ENCODE data around the gene DNM3.
A peak's percentile ranks its signal among the peaks of the same experiment; 100 is the strongest.
"Not testable (repeated sequence)": the region's sequence is repeated elsewhere in the genome, so short reads cannot be mapped to it uniquely, and the experiment has no call there.

The DNM3 gene

DNA sequence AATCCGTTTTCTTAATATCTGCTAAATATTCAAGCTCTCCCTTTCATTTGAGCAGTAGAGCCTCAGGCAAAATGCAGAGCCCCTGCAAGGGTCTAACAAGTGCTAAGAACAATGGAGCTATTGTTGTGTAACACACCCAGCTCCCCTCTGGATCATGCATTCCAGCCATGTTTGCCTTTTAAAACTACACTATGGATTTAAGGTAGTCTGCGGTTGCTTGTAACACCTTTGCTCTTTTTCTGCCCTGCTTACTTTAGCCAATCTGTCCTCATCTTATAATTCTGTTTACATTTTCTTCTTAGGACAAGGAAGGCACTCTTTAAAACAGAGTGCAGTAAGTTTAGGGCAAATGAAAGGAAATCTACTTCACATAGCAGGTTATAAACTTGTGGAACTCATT lies 519.2 kb downstream of the DNM3 start:
- H3K27me3 ChIP-seq (replicated peaks in 2 of 5; ENCODE audit: control insufficient read depth in 4 of 5, insufficient read depth in 5 of 5, low read length in 4 of 5), result no peaks in the 10 kb centered on the region
- WGBS (ENCODE audit: insufficient coverage), result 87% methylated on average over 2 of the region's 2 CpGs
- peaks cover 0 to under 1% (median 0%) of the 10 kb centered on the region in 5 experiments for H3K9me3 ChIP-seq (ENCODE audit: control extremely low read depth in 1 of 5, control insufficient read depth in 4 of 5, insufficient read depth in 2 of 5, low read depth in 1 of 5, low read length in 4 of 5)
- CTCF ChIA-PET, result interaction anchor here (0.9 to 1.4 kb wide), 3 partner anchors 13 to 38 kb away, joined by 3 read pairs; no protein-coding TSS in a partner anchor
- DNase-seq, result no peak
- H3K4me1 ChIP-seq (ENCODE audit: control extremely low read depth in 1 of 4, control insufficient read depth in 4 of 4, insufficient read depth in 4 of 4, low read length in 3 of 4), result peaks cover 4 to 35% (median 28%) of the 10 kb centered on the region in 4 experiments
- POLR2A ChIA-PET, result no interaction called here
- no peaks in the 10 kb centered on the region for H3K36me3 ChIP-seq (ENCODE audit: control insufficient read depth in 4 of 4, insufficient read depth in 4 of 4, low read length in 3 of 4)
- H3K27ac ChIP-seq (ENCODE audit: insufficient read depth in 1 of 2, low read depth in 1 of 2, low read length in 2 of 2, poor library complexity in 1 of 2, severe bottlenecking in 2 of 2), result no peak overlapping the region
- H3K4me3 ChIP-seq (ENCODE audit: control insufficient read depth in 1 of 7, extremely low read depth in 1 of 7, insufficient read depth in 4 of 7, low read depth in 2 of 7, low read length in 6 of 7), result no peak overlapping the region

- Histone ChIP-seq H3K4me3 (ENCODE audit: control insufficient read depth in 1 of 7, extremely low read depth in 1 of 7, insufficient read depth in 4 of 7, low read depth in 2 of 7, low read length in 6 of 7) (no peak overlapping the region), H3K4me1 (ENCODE audit: control extremely low read depth in 1 of 4, control insufficient read depth in 4 of 4, insufficient read depth in 4 of 4, low read length in 3 of 4) (peaks cover 4 to 35% (median 28%) of the 10 kb centered on the region in 4 experiments), H3K27ac (ENCODE audit: insufficient read depth in 1 of 2, low read depth in 1 of 2, low read length in 2 of 2, poor library complexity in 1 of 2, severe bottlenecking in 2 of 2) (no peak overlapping the region), H3K27me3 (replicated peaks in 2 of 5; ENCODE audit: control insufficient read depth in 4 of 5, insufficient read depth in 5 of 5, low read length in 4 of 5) (no peaks in the 10 kb centered on the region), H3K36me3 (ENCODE audit: control insufficient read depth in 4 of 4, insufficient read depth in 4 of 4, low read length in 3 of 4) (no peaks in the 10 kb centered on the region), H3K9me3 (ENCODE audit: control extremely low read depth in 1 of 5, control insufficient read depth in 4 of 5, insufficient read depth in 2 of 5, low read depth in 1 of 5, low read length in 4 of 5) (peaks cover 0 to 5% (median 3%) of the 10 kb centered on the region in 5 experiments)
- POLR2A ChIA-PET, result no interaction called here
- DNase-seq, result peak in 1 of 3 donors; percentile 24
- CTCF ChIA-PET, result interaction anchor here (0.9 to 1.1 kb wide), 2 partner anchors 13 to 38 kb away, joined by 3 read pairs; no protein-coding TSS in a partner anchor
- WGBS (ENCODE audit: insufficient coverage), result 91% methylated on average over 4 of the region's 6 CpGs
Measured at GRCh38 chr1:172360985-172361384, 519.7 kb downstream of the DNM3 start.

DNA sequence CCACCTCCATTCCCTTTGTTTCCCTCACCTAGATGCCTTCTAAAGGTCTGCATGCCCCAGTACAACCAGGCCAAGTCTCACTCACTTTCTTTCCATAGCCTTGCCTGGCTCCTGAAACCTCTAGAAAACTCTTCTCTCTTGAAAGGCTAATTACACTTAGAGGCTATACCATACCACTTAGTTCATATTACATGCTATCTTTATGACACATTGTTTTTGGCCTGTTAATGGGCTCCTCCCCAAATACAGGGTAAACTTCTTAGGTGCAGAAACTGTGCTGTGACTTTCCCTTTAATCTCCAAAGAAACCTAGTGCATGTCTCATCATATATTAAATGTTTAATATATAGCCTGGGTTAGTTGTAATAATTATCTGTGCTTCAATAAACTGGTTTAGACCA lies 522.6 kb downstream of the DNM3 start:
- Histone ChIP-seq H3K36me3 (ENCODE audit: control insufficient read depth in 4 of 4, insufficient read depth in 4 of 4, low read length in 3 of 4) (no peaks in the 10 kb centered on the region), H3K9me3 (ENCODE audit: control extremely low read depth in 1 of 5, control insufficient read depth in 4 of 5, insufficient read depth in 2 of 5, low read depth in 1 of 5, low read length in 4 of 5) (peaks cover 0 to 21% (median 3%) of the 10 kb centered on the region in 5 experiments), H3K4me1 (ENCODE audit: control extremely low read depth in 1 of 4, control insufficient read depth in 4 of 4, insufficient read depth in 4 of 4, low read length in 3 of 4) (peaks cover 0 to 22% (median 15%) of the 10 kb centered on the region in 4 experiments), H3K27me3 (replicated peaks in 2 of 5; ENCODE audit: control insufficient read depth in 4 of 5, insufficient read depth in 5 of 5, low read length in 4 of 5) (no peaks in the 10 kb centered on the region), H3K27ac (ENCODE audit: insufficient read depth in 1 of 2, low read depth in 1 of 2, low read length in 2 of 2, poor library complexity in 1 of 2, severe bottlenecking in 2 of 2) (no peak overlapping the region), H3K4me3 (ENCODE audit: control insufficient read depth in 1 of 7, extremely low read depth in 1 of 7, insufficient read depth in 4 of 7, low read depth in 2 of 7, low read length in 6 of 7) (no peak overlapping the region)
- POLR2A ChIA-PET, result no interaction called here
- DNase-seq, result no peak
- CTCF ChIA-PET, result no interaction called here

- POLR2A ChIA-PET; H3K27me3 ChIP-seq (replicated peaks in 2 of 5; ENCODE audit: control insufficient read depth in 4 of 5, insufficient read depth in 5 of 5, low read length in 4 of 5); H3K4me1 ChIP-seq (ENCODE audit: control extremely low read depth in 1 of 4, control insufficient read depth in 4 of 4, insufficient read depth in 4 of 4, low read length in 3 of 4); CTCF ChIA-PET; H3K4me3 ChIP-seq (ENCODE audit: control insufficient read depth in 1 of 7, extremely low read depth in 1 of 7, insufficient read depth in 4 of 7, low read depth in 2 of 7, low read length in 6 of 7); H3K36me3 ChIP-seq (ENCODE audit: control insufficient read depth in 4 of 4, insufficient read depth in 4 of 4, low read length in 3 of 4); H3K27ac ChIP-seq (ENCODE audit: insufficient read depth in 1 of 2, low read depth in 1 of 2, low read length in 2 of 2, poor library complexity in 1 of 2, severe bottlenecking in 2 of 2); DNase-seq: not testable (repeated sequence)
- H3K9me3 ChIP-seq (ENCODE audit: control extremely low read depth in 1 of 5, control insufficient read depth in 4 of 5, insufficient read depth in 2 of 5, low read depth in 1 of 5, low read length in 4 of 5), result peaks cover 0 to 22% (median 3%) of the 10 kb centered on the region in 5 experiments
- whole genome bisulfite sequencing (ENCODE audit: insufficient coverage), result no CpG with 5 or more reads among the region's 3 CpGs
Measured at GRCh38 chr1:172371646-172372045, 530.3 kb downstream of the DNM3 start.

GRCh38 chr1:172373864-172374263 lies 532.6 kb downstream of the DNM3 start:
- WGBS (ENCODE audit: insufficient coverage), result no CpG with 5 or more reads among the region's 1 CpG
- CTCF ChIA-PET, result interaction anchor here (1.1 kb wide), 1 partner anchor 13 kb away, joined by 3 read pairs; no protein-coding TSS in a partner anchor
- H3K27me3 ChIP-seq (replicated peaks in 2 of 5; ENCODE audit: control insufficient read depth in 4 of 5, insufficient read depth in 5 of 5, low read length in 4 of 5), result no peaks in the 10 kb centered on the region
- POLR2A ChIA-PET, result interaction anchor here (0.6 to 0.7 kb wide), 2 partner anchors 21 to 159 kb away, joined by 3 read pairs; partner anchors contain the start of gene SUCO
- peaks cover 0 to 7% (median 4%) of the 10 kb centered on the region in 4 experiments for H3K4me1 ChIP-seq (ENCODE audit: control extremely low read depth in 1 of 4, control insufficient read depth in 4 of 4, insufficient read depth in 4 of 4, low read length in 3 of 4)
- H3K36me3 ChIP-seq (ENCODE audit: control insufficient read depth in 4 of 4, insufficient read depth in 4 of 4, low read length in 3 of 4), result no peaks in the 10 kb centered on the region
- peak in 2 of 3 donors; percentile 28 to 44 for DNase-seq
- no peak overlapping the region for H3K4me3 ChIP-seq (ENCODE audit: control insufficient read depth in 1 of 7, extremely low read depth in 1 of 7, insufficient read depth in 4 of 7, low read depth in 2 of 7, low read length in 6 of 7)
- H3K9me3 ChIP-seq (ENCODE audit: control extremely low read depth in 1 of 5, control insufficient read depth in 4 of 5, insufficient read depth in 2 of 5, low read depth in 1 of 5, low read length in 4 of 5), result peaks cover 0 to 8% (median 0%) of the 10 kb centered on the region in 5 experiments
- no peak overlapping the region for H3K27ac ChIP-seq (ENCODE audit: insufficient read depth in 1 of 2, low read depth in 1 of 2, low read length in 2 of 2, poor library complexity in 1 of 2, severe bottlenecking in 2 of 2)

DNA sequence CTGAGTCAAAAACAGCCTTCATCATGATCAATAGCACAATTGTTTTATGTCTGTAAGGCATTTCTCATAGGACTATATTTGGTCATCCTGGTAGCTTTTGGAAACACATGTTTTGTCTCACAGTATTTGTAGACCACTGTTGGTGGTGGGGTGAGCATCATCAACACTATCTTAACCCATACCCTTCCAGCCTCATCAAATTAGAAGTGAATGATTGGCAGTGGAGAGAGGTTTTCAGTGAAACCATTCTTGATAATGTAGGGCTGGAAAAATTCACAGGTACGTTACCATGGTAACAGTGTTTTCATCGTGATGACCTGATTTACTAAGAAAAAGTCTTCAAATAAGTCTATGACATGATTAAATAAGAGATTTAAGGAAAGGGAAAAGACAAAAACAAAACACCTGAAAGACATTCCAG lies 533.9 kb downstream of the DNM3 start:
- ChIA-PET CTCF (no interaction called here), POLR2A (no interaction called here)
- H3K27ac ChIP-seq (ENCODE audit: insufficient read depth in 1 of 2, low read depth in 1 of 2, low read length in 2 of 2, poor library complexity in 1 of 2, severe bottlenecking in 2 of 2), result no peak overlapping the region
- H3K27me3 ChIP-seq (replicated peaks in 2 of 5; ENCODE audit: control insufficient read depth in 4 of 5, insufficient read depth in 5 of 5, low read length in 4 of 5), result no peaks in the 10 kb centered on the region
- WGBS (ENCODE audit: insufficient coverage), result no CpG with 5 or more reads among the region's 2 CpGs
- peaks cover under 1 to 9% (median 7%) of the 10 kb centered on the region in 4 experiments for H3K4me1 ChIP-seq (ENCODE audit: control extremely low read depth in 1 of 4, control insufficient read depth in 4 of 4, insufficient read depth in 4 of 4, low read length in 3 of 4)
- H3K36me3 ChIP-seq (ENCODE audit: control insufficient read depth in 4 of 4, insufficient read depth in 4 of 4, low read length in 3 of 4), result no peaks in the 10 kb centered on the region
- no peak for DNase-seq
- H3K9me3 ChIP-seq (ENCODE audit: control extremely low read depth in 1 of 5, control insufficient read depth in 4 of 5, insufficient read depth in 2 of 5, low read depth in 1 of 5, low read length in 4 of 5), result no peaks in the 10 kb centered on the region
- H3K4me3 ChIP-seq (ENCODE audit: control insufficient read depth in 1 of 7, extremely low read depth in 1 of 7, insufficient read depth in 4 of 7, low read depth in 2 of 7, low read length in 6 of 7), result no peak overlapping the region

DNA sequence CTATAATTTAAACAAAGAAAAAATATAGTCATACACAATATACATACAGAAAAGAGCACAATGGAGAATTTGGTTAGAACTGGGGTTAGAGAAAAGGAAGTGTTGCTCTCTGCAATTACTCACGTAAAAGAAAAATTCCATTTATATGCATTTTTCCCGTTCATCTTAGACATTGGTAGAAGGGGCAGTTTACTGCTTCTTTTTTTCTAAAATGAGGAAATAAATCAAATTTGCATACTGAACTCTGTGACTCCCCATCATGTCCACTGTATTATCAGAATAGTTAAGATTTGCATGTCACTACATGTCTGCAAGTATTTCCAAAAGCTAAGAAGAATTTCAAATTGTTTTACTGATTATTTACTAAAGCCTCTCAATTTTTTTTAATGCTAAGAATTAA lies 535.1 kb downstream of the DNM3 start:
- no CpG with 5 or more reads among the region's 2 CpGs for WGBS (ENCODE audit: insufficient coverage)
- Histone ChIP-seq H3K27ac (ENCODE audit: insufficient read depth in 1 of 2, low read depth in 1 of 2, low read length in 2 of 2, poor library complexity in 1 of 2, severe bottlenecking in 2 of 2) (no peak overlapping the region), H3K36me3 (ENCODE audit: control insufficient read depth in 4 of 4, insufficient read depth in 4 of 4, low read length in 3 of 4) (no peaks in the 10 kb centered on the region), H3K27me3 (replicated peaks in 2 of 5; ENCODE audit: control insufficient read depth in 4 of 5, insufficient read depth in 5 of 5, low read length in 4 of 5) (no peaks in the 10 kb centered on the region), H3K4me1 (ENCODE audit: control extremely low read depth in 1 of 4, control insufficient read depth in 4 of 4, insufficient read depth in 4 of 4, low read length in 3 of 4) (peaks cover 8 to 19% (median 14%) of the 10 kb centered on the region in 4 experiments), H3K9me3 (ENCODE audit: control extremely low read depth in 1 of 5, control insufficient read depth in 4 of 5, insufficient read depth in 2 of 5, low read depth in 1 of 5, low read length in 4 of 5) (no peaks in the 10 kb centered on the region), H3K4me3 (ENCODE audit: control insufficient read depth in 1 of 7, extremely low read depth in 1 of 7, insufficient read depth in 4 of 7, low read depth in 2 of 7, low read length in 6 of 7) (peak overlapping the region in 1 of 7 experiments; percentile 7)
- POLR2A ChIA-PET, result no interaction called here
- DNase-seq, result peak in 1 of 3 donors; percentile 15
- CTCF ChIA-PET, result no interaction called here

Data from common myeloid progenitor, CD34-positive (primary cell).